GM13977 (cell line): ENCODE results near the gene RCAN2.

Source experiments
- DNase-seq: peaks from one replicate; pipeline ENCODE4 v3.0.0; 2012; ENCODE audit warnings: low spot score
- in situ Hi-C: fragments of 300-500 bp; cut with MboI; formaldehyde crosslinking; loops from one replicate; pipeline ENCODE4 v1.12.0; 2022; ENCODE audit warnings: low sequenced_read_pairs, low pct_unique_long_range_greater_than_20kb, mixed read lengths, inconsistent platforms; ENCODE audit not compliant: unreplicated experiment
- TF ChIP-seq, protein P1 (sequence below): IDR thresholded peaks from 2 replicates; pipeline ENCODE4 v1.5.1; 2012; ENCODE audit warnings: mild to moderate bottlenecking, control low read depth; ENCODE audit not compliant: insufficient read depth; ENCODE audit errors: extremely low read depth, missing control alignments

Gene RCAN2

DNA sequence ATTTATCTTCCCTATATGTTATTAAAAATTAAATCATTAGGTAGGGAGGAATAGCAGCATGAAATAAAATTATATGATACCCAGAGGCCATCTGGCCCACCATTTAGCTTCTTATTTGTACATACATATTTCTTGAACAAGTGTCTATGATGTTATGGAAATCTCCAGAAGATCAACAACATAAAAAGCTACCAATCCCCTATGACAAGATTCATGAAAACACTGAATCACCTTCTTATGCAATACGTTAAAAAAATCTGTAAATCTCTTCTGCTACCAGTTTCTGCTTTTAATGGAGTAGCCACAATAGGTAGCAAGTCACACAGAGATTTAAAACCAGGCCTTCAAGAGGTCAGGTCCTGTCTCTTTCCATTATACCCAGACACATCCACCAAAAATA lies 194.7 kb downstream of the RCAN2 start:
- DNase-seq = no peak
- TF ChIP-seq, protein P1, sequence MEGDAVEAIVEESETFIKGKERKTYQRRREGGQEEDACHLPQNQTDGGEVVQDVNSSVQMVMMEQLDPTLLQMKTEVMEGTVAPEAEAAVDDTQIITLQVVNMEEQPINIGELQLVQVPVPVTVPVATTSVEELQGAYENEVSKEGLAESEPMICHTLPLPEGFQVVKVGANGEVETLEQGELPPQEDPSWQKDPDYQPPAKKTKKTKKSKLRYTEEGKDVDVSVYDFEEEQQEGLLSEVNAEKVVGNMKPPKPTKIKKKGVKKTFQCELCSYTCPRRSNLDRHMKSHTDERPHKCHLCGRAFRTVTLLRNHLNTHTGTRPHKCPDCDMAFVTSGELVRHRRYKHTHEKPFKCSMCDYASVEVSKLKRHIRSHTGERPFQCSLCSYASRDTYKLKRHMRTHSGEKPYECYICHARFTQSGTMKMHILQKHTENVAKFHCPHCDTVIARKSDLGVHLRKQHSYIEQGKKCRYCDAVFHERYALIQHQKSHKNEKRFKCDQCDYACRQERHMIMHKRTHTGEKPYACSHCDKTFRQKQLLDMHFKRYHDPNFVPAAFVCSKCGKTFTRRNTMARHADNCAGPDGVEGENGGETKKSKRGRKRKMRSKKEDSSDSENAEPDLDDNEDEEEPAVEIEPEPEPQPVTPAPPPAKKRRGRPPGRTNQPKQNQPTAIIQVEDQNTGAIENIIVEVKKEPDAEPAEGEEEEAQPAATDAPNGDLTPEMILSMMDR = no peak
- in situ Hi-C loops = no loop called here

DNA sequence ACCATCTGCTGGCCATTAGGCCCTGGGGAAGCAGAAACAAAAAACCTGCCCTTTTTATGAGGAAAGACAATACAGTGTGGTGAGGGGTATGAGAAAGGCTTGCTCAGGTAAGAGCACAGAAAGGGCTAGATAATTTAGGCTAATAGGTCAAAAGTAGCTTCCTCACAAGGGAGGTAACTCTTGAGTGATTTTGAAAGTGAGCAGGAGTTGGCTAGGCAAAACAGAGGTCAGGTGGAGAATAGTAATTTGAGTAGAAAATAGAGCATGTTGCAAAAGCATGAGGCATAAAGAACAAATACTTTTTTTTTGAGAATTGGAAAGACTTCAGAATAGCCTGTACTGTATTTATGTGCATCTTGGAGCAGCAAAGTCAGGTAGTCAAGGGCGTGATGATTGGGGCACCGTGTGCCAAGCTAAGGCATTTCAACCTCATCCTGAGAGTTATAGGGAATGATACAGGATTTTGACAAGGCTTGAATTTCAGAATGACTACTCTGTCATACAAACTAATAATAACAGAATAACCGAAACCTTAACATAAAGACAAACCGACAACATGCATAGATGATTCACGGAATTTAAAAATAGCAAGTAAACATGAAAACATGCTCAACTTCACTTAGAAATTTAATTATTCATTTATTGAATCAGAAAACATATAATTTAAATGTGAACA lies 197.5 kb downstream of the RCAN2 start:
- TF ChIP-seq, protein P1 = no peak
- in situ Hi-C loops = no loop called here
- DNase-seq = peak; percentile 22

DNA sequence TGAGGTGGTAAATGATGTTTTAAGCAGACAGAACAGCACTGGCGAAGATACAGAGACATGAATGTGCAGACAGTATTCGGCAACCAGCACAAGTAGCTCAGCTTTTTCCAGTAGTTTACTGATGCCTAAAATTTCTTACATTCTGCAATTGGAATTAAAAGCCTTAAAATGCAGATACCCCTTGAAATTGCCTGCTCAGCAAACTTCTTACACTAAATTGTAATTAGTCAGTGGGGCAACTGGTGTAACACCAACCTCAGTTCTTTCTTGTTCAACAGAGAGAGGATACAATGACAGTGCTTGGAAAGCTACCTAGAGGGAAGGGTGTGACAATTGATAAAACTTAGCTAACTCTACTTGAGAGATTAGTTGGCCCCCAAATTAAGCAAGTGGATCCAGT lies 199.4 kb downstream of the RCAN2 start:
- TF ChIP-seq, protein P1 = no peak
- no peak for DNase-seq
- in situ Hi-C loops = no loop called here

DNA sequence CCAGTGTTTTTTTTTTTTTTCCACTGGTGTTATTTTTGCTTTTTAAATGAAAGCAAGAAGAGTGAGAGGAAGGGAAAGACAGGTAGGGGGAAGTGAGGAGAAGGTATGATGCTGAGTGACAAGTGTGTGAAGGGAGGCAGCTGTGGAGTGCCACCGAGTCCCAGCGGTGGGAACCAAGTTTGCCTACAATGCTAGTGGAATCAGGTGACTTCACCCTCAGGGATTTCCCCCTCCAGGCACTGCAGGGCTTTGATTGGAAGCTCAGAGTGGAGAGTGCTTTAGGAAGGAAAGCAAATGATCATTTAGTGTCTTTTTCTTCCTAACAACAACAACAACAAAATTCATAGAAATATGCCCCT lies 200.0 kb downstream of the RCAN2 start:
- DNase-seq = no peak
- in situ Hi-C loops = no loop called here
- TF ChIP-seq, protein P1 = no peak

DNA sequence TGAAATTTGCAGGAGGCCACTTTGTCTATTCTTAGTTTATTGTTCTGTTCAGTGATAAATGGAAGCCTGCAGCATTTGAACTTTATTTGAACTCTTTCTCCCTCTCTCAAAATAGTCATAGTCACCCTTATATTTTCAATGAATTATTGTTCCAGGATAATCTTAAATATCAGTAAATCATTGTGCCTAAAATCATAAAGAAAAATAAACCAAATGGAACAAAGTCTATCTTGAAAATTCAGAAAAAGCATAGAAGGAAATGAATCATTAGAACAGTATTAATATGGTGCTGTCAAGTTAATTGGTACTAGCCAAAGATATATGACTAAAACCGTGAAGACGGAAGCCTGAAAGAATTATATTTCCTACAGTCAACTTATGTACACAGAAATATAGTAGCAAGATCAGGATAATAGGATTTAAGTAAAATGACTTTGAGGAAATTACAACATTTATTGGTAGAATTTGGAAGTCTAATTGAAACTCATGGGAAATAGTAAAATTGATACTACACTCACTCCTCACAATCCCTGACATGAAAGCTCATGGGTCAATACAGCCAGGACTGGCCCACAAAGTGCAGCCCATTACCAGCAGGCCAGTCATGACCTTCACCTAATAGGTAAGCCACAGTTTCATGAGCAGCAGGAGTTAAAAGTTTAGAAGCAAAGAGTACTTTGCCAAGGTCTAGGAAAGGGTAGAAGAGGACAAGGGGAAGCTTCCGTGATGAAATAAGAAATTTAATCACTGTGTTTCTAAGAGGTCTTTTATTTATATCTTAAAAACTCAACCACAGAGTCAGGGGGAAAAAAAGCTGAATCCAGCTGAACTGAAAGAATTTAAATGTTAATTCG lies 200.6 kb downstream of the RCAN2 start:
- DNase-seq = no peak
- in situ Hi-C loops = no loop called here
- TF ChIP-seq, protein P1 = no peak

DNA sequence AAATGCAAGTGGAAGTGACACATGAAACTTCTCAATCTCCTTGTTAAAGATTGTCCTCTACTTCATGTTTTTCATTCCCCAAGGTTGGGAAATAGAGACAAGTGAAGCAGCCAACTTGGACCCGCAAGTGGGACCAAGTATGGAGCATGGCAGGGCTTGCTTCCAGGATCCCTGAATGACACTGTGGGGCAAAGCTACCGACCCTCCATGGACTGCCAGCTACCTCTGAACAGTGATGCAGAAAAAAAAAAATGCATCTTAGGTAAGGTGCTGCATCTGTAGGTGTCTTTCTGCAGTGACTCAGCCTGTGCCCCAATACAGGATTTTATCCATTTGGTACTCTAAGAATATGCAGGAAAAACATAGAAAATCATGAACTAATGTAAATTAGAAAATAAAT lies 201.4 kb downstream of the RCAN2 start:
- DNase-seq = no peak
- TF ChIP-seq, protein P1 = no peak
- in situ Hi-C loops = no loop called here
